ENCODE data around the gene WDR70.
"Not testable (repeated sequence)": the region's sequence is repeated elsewhere in the genome, so short reads cannot be mapped to it uniquely, and the experiment has no call there.

The WDR70 gene

DNA sequence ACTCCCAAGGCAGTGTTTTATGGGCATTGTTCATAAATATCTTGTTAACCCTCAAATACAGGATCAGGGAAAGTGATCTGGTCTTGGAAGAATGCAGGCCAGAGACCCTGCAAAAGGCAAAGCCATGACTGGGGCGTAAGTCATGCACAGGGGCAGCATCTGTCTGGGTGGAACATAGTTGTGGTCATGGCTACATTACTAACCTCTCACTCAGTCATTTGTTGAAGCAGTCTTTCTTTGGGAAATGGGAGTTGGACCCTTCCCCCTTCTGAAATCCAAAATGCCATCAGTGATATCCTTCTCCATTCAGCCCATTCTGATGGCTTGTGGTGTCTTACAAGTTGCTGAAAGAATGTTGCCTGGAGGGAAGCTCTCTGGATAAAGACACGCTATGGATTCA is 392.6 kb downstream of the WDR70 start:
- DNase-seq, result peak; percentile 30

- no peak for DNase-seq
Observed at GRCh38 chr5:37772255-37772654, 393.1 kb downstream of the WDR70 start.

DNA sequence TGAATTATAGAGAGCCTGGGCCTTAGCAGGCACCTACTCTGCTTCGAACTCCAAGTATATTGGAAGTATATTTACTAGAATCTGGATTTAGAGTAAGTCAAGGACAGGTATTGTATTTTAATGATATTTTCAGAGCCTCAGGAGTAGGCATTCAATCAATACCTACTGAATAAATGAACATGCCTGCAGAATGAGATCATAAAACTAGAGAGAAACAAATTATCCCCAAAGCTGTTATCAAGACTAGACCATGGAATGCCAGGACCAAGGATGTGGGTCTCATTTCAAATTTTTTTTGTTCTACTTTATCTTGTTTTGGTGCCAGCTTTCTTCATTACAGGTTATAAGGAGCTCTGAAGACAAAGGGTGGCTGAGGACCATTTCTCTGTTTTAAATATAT is 394.7 kb downstream of the WDR70 start:
- DNase-seq, result no peak

GRCh38 chr5:37774912-37775483 is 395.9 kb downstream of the WDR70 start:
- DNase-seq, result no peak

- no peak for DNase-seq
Observed at GRCh38 chr5:37776826-37777225, 397.7 kb downstream of the WDR70 start.

GRCh38 chr5:37777432-37778130 is 398.5 kb downstream of the WDR70 start:
- DNase-seq, result no peak

DNA sequence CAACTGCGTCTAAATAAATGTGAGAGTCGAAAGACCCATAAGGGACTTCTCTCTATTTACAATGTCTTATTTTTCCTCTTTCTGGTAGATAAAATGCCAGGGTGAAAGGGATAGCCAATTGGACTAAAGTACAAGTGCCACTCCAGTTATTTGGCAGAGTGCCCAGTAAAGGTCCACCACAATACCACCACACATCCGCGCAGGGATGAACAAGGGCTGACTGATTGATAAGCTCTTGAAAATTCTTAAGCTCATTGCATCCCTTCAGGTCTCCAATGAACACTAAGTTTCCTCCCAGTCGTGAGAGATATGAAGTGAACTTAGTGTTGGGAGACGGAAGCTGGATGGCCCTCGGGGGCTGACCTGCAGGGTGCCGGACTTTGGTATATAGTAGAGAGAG is 402.3 kb downstream of the WDR70 start:
- not testable (repeated sequence) for DNase-seq

- DNase-seq, result no peak
Observed at GRCh38 chr5:37786416-37786815, 407.3 kb downstream of the WDR70 start.

GRCh38 chr5:37786862-37787519 is 407.9 kb downstream of the WDR70 start:
- no peak for DNase-seq

- DNase-seq, result no peak
Observed at GRCh38 chr5:37787742-37788141, 408.6 kb downstream of the WDR70 start.

- DNase-seq, result no peak
Observed at GRCh38 chr5:37789991-37790390, 410.9 kb downstream of the WDR70 start.

- no peak for DNase-seq
Observed at GRCh38 chr5:37791321-37791720, 412.2 kb downstream of the WDR70 start.

DNA sequence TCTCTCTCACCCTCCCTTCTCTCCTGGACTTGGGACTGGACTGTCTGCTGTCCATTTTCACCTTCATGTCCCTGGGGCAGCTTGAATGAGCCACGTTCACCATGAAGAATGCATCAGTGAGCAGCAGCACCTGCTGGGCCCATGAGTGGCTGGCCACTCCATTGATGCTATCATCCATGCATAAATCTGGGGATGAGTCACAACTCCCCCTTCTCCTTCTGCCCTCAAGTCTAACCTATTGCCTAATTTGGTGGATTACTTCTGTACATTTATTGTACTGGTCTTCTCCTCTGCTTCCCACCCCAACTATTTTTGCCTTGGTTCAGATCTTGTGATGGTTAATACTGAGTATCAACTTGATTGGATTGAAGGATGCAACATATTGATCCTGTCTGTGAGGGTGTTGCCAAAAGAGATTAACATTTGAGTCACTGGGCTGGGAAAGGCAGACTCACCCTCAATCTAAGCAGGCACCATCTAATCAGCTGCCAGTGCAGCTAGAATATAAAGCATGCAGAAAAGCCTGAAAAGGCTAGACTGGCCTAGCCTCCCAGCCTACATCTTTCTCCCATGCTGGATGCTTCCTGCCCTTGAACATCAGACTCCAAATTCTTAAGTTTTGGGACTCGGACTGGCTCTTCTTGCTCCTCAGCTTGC is 414.0 kb downstream of the WDR70 start:
- DNase-seq, result no peak

- not testable (repeated sequence) for DNase-seq
Observed at GRCh38 chr5:37795292-37795691, 416.2 kb downstream of the WDR70 start.

DNA sequence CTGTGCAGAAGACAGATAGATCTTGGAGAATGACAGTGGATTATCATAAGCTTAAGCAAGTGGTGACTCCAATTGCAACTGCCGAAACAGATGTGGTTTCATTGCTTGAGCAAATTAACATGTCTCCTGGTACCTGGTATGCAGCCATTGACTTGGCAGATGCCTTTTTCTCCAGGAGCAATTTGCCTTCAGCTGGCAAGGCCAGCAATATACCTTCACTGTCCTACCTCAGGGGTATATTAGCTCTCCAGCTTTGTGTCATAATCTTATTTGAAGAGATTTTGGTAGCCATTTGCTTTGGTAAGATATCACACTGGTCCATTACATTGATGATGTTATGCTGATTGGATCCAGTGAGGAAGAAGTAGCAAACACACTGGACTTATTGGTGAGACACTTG is 417.3 kb downstream of the WDR70 start:
- not testable (repeated sequence) for DNase-seq

DNA sequence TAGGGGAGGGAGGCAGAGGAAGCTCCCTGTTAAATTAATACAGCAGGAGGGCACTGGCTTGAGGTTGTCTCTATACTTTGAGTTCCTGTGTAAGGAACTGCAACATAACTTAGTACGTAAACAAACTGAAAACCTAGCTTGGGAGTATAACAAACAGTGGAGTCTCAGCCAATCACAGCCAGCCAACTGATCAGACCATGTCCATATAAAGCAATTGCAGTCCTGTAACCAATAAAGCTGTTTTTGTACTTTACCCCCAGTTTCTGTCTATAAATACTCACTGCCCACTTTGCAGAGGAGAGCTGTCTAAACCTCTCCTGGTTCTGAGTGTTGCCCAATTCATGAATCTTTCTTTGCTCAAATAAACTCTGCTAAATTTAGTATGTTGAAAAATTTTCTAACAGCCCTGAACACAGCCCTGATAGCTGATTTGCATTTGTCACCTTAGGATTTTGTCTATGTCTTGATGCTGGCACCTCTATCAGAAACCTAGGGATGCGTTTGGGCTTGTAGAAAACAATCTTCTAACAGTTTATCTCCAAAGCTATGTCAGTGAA is 420.8 kb downstream of the WDR70 start:
- no peak for DNase-seq

DNA sequence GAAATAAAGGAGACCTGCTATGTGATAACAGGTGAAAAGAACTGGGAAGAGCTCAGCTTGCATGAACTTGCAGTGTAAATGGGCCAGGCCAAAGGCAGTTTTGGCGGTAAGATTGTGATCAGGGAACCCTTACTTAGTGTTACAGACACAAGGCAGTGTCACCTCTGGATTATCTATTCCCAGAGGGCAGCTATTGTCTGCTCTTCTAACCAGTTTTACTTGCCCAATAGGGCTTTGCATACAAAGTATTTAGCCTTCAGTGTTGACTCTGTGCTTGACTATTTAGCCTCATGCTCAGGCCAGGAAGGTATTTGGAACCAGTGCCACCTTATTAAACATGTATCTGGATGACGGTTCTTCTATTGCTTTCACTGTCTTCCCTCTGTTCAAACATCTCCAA is 422.4 kb downstream of the WDR70 start:
- DNase-seq, result no peak

Measured in eye (tissue), 1 donor.